GM12878 (cell line): ENCODE results near the gene ANAPC15. TPM values are rescaled to one million over a fixed set of nuclear protein-coding genes. Genes with fewer than 3 reads are reported as not detected.

Experiments
- ATF7 ChIP-seq: fragments of 450-650 bp; IDR thresholded peaks from 2 replicates; pipeline ENCODE4 v1.6.1; 2016; ENCODE audit warnings: low read depth, mild to moderate bottlenecking
- BHLHE40 ChIP-seq, 2 experiments: fragments of 450-650 bp in 1 of 2; IDR thresholded peaks; 2 replicates each; pipeline ENCODE4 v1.6.1; 2011 to 2017; ENCODE audit warnings: low read depth in 2 of 2, borderline replicate concordance in 1 of 2, improper control_type of control experiment in 1 of 2, low read length in 1 of 2, mild to moderate bottlenecking in 1 of 2
- HDAC6 ChIP-seq: fragments of 200-600 bp; sonication (generic); IDR thresholded peaks from one replicate; pipeline ENCODE4 v1.8.0; 2017; ENCODE audit warnings: antibody characterized with exemption; ENCODE audit not compliant: unreplicated experiment
- KDM1A ChIP-seq: fragments of 200-600 bp; sonication (generic); IDR thresholded peaks from 2 replicates; pipeline ENCODE4 v1.6.1; 2016; ENCODE audit warnings: borderline replicate concordance
- MTA3 ChIP-seq: IDR thresholded peaks from 2 replicates; pipeline ENCODE4 v1.6.1; 2012; ENCODE audit warnings: low read length, inconsistent platforms, borderline replicate concordance
- NFIC ChIP-seq: IDR thresholded peaks from 2 replicates; pipeline ENCODE4 v1.6.1; 2012; ENCODE audit warnings: low read depth, mild to moderate bottlenecking, inconsistent platforms, low read length, moderate library complexity
- NFYA ChIP-seq: IDR thresholded peaks from 2 replicates; pipeline ENCODE4 v1.6.1; 2011; ENCODE audit warnings: low read depth, mild to moderate bottlenecking, low read length, improper control_type of control experiment, borderline replicate concordance
- SMARCA5 ChIP-seq: fragments of 450-650 bp; IDR thresholded peaks from 2 replicates; pipeline ENCODE4 v1.6.1; 2017; ENCODE audit warnings: mild to moderate bottlenecking
- SP1 ChIP-seq: IDR thresholded peaks from one replicate; pipeline ENCODE4 v1.6.1; 2011; ENCODE audit warnings: low read depth, low read length
- SREBF1 ChIP-seq: IDR thresholded peaks from 2 replicates; pipeline ENCODE4 v1.6.1; 2012; ENCODE audit warnings: mild to moderate bottlenecking, low read length
- SUPT20H ChIP-seq: IDR thresholded peaks from 2 replicates; pipeline ENCODE4 v1.6.1; 2011; ENCODE audit warnings: low read depth, mild to moderate bottlenecking, low read length, moderate library complexity, borderline replicate concordance; ENCODE audit not compliant: control insufficient read depth
- WRNIP1 ChIP-seq: IDR thresholded peaks from 2 replicates; pipeline ENCODE4 v1.6.1; 2011; ENCODE audit warnings: low read depth, low read length, improper control_type of control experiment, borderline replicate concordance
- YBX1 ChIP-seq: fragments of 450-650 bp; IDR thresholded peaks from 2 replicates; pipeline ENCODE4 v1.6.1; 2016; ENCODE audit warnings: antibody characterized with exemption
- YY1 ChIP-seq: IDR thresholded peaks from 2 replicates; pipeline ENCODE4 v1.6.1; 2011; ENCODE audit warnings: low read depth, mild to moderate bottlenecking, low read length
- ZSCAN29 ChIP-seq: fragments of 450-650 bp; IDR thresholded peaks from 2 replicates; pipeline ENCODE4 v1.6.1; 2017; ENCODE audit warnings: mild to moderate bottlenecking, moderate library complexity
- polyA plus RNA-seq, 11 experiments: library from polyadenylated mRNA; depleted of rRNA in 4 of 11; unstranded in 6 of 11; stranded (reverse) in 5 of 11; fragments of >200 nt; fragmentation: Nextera tagmentation in 4 of 11; fragmentation: Illumina TruSeq in 1 of 11; extraction: Ambion mirVana in 4 of 11; extraction: Trizol in 1 of 11; gene quantifications; 1 replicate in 1 of 11; 2 replicates in 10 of 11; pipeline versions ENCODE4 v1.2.1 to v1.2.3, GENCODE V29; 2011 to 2016; ENCODE audit warnings: inconsistent platforms in 2 of 11, missing spikeins in 2 of 11, low read depth in 1 of 11
- total RNA-seq, 4 experiments: library from RNA; depleted of rRNA in 3 of 4; stranded (reverse); fragments of >200 nt in 3 of 4; fragmentation: Illumina TruSeq in 1 of 4; extraction: Trizol in 1 of 4; gene quantifications; 2 replicates each; pipeline versions ENCODE4 v1.2.1 to v1.2.3, GENCODE V29; 2013 to 2021
- TF ChIP-seq, protein P1 (sequence below): IDR thresholded peaks from 2 replicates; pipeline ENCODE4 v1.6.1; 2012; ENCODE audit warnings: improper control_type of control experiment, low read depth, low read length; ENCODE audit not compliant: insufficient replicate concordance
- TF ChIP-seq, protein P2 (sequence below): fragments of 450-650 bp; IDR thresholded peaks from 2 replicates; pipeline ENCODE4 v1.6.1; 2017; ENCODE audit warnings: mild to moderate bottlenecking, low read depth, inconsistent platforms; ENCODE audit not compliant: poor library complexity, severe bottlenecking
- TF ChIP-seq, protein P3 (sequence below): fragments of 450-650 bp; IDR thresholded peaks from 2 replicates; pipeline ENCODE4 v1.6.1; 2018; ENCODE audit warnings: borderline replicate concordance, mild to moderate bottlenecking; ENCODE audit not compliant: partially characterized antibody
- TF ChIP-seq, protein P4 (sequence below): fragments of 450-650 bp; IDR thresholded peaks from 2 replicates; pipeline ENCODE4 v1.6.1; 2014; ENCODE audit warnings: mild to moderate bottlenecking

The ANAPC15 gene
- total and polyA plus RNA-seq, 10 of the 15 experiments (the other 5 are each of a cell fraction or from before 2014, with no cell fraction given) = 83.4 to 372 (median 103) TPM

DNA sequence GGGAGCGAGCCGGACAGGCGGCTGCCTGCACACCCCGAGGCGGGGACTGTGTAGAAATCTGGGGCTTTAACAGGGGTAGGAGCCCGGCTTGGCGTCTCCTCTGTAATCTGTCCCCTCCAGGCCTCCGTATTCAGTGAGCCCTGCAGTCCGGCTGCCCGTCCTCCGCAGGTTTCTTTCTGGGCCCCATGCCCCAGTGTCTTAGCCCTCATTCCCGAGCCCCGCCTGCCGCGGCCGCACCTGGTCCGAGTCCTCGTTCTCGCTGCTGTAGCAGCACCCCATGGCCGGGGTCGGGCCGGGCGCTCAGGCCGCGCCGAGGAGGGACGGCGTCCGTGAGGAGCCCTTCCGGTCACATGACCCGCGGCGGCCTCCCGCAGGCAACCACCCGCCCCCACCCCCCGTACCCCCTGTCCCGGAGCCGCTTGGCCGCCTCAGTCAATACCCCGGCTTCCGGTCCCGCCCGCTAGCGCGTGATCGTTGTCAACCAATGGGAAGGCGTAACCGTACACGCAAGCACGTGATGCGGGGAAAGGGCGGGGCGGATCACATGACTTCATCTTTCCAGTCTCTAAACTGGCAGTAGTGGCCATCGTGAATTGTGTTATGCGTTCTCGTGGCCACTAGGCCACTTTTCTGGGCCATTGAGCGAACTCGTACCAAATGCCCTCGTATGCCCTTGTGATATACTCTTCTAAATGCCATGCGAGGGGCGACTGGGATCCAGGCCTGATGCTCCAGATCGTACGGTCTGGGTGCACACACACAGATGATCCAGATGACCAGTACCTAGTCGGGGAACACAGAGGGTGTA is 9.3 kb downstream of the ANAPC15 start, which contains the start of gene LAMTOR1 (continued):
- 0 out of 2 replicates have a peak, but pooled peaks have one; percentile 32 for TF ChIP-seq NFIC
- TF ChIP-seq WRNIP1 = no peak
- peak; percentile 80 for TF ChIP-seq SP1
- no peak for TF ChIP-seq SUPT20H
- TF ChIP-seq, protein P1, sequence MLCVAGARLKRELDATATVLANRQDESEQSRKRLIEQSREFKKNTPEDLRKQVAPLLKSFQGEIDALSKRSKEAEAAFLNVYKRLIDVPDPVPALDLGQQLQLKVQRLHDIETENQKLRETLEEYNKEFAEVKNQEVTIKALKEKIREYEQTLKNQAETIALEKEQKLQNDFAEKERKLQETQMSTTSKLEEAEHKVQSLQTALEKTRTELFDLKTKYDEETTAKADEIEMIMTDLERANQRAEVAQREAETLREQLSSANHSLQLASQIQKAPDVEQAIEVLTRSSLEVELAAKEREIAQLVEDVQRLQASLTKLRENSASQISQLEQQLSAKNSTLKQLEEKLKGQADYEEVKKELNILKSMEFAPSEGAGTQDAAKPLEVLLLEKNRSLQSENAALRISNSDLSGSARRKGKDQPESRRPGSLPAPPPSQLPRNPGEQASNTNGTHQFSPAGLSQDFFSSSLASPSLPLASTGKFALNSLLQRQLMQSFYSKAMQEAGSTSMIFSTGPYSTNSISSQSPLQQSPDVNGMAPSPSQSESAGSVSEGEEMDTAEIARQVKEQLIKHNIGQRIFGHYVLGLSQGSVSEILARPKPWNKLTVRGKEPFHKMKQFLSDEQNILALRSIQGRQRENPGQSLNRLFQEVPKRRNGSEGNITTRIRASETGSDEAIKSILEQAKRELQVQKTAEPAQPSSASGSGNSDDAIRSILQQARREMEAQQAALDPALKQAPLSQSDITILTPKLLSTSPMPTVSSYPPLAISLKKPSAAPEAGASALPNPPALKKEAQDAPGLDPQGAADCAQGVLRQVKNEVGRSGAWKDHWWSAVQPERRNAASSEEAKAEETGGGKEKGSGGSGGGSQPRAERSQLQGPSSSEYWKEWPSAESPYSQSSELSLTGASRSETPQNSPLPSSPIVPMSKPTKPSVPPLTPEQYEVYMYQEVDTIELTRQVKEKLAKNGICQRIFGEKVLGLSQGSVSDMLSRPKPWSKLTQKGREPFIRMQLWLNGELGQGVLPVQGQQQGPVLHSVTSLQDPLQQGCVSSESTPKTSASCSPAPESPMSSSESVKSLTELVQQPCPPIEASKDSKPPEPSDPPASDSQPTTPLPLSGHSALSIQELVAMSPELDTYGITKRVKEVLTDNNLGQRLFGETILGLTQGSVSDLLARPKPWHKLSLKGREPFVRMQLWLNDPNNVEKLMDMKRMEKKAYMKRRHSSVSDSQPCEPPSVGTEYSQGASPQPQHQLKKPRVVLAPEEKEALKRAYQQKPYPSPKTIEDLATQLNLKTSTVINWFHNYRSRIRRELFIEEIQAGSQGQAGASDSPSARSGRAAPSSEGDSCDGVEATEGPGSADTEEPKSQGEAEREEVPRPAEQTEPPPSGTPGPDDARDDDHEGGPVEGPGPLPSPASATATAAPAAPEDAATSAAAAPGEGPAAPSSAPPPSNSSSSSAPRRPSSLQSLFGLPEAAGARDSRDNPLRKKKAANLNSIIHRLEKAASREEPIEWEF = no peak
- TF ChIP-seq KDM1A = no peak
- peak; percentile 70; the same call in 1 of the 2 replicates for TF ChIP-seq YY1
- TF ChIP-seq SREBF1 = no peak
- TF ChIP-seq MTA3 = no peak
- TF ChIP-seq HDAC6 = no peak
- TF ChIP-seq BHLHE40 (IDR thresholded peaks at IDR 0.05; ENCODE audit: borderline replicate concordance in 1 of 2, low read depth in 2 of 2, low read length in 1 of 2) = peak; percentile 98
- TF ChIP-seq ATF7 = peak; percentile 65
- TF ChIP-seq, protein P2, sequence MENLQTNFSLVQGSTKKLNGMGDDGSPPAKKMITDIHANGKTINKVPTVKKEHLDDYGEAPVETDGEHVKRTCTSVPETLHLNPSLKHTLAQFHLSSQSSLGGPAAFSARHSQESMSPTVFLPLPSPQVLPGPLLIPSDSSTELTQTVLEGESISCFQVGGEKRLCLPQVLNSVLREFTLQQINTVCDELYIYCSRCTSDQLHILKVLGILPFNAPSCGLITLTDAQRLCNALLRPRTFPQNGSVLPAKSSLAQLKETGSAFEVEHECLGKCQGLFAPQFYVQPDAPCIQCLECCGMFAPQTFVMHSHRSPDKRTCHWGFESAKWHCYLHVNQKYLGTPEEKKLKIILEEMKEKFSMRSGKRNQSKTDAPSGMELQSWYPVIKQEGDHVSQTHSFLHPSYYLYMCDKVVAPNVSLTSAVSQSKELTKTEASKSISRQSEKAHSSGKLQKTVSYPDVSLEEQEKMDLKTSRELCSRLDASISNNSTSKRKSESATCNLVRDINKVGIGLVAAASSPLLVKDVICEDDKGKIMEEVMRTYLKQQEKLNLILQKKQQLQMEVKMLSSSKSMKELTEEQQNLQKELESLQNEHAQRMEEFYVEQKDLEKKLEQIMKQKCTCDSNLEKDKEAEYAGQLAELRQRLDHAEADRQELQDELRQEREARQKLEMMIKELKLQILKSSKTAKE = no peak
- TF ChIP-seq YBX1 = no peak
- TF ChIP-seq, protein P3, sequence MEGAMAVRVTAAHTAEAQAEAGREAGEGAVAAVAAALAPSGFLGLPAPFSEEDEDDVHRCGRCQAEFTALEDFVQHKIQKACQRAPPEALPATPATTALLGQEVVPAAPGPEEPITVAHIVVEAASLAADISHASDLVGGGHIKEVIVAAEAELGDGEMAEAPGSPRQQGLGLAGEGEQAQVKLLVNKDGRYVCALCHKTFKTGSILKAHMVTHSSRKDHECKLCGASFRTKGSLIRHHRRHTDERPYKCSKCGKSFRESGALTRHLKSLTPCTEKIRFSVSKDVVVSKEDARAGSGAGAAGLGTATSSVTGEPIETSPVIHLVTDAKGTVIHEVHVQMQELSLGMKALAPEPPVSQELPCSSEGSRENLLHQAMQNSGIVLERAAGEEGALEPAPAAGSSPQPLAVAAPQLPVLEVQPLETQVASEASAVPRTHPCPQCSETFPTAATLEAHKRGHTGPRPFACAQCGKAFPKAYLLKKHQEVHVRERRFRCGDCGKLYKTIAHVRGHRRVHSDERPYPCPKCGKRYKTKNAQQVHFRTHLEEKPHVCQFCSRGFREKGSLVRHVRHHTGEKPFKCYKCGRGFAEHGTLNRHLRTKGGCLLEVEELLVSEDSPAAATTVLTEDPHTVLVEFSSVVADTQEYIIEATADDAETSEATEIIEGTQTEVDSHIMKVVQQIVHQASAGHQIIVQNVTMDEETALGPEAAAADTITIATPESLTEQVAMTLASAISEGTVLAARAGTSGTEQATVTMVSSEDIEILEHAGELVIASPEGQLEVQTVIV = peak; percentile 21
- TF ChIP-seq SMARCA5 = peak; percentile 9; the same call in 1 of the 2 replicates
- no peak for TF ChIP-seq ZSCAN29
- no peak for TF ChIP-seq NFYA
- TF ChIP-seq, protein P4, sequence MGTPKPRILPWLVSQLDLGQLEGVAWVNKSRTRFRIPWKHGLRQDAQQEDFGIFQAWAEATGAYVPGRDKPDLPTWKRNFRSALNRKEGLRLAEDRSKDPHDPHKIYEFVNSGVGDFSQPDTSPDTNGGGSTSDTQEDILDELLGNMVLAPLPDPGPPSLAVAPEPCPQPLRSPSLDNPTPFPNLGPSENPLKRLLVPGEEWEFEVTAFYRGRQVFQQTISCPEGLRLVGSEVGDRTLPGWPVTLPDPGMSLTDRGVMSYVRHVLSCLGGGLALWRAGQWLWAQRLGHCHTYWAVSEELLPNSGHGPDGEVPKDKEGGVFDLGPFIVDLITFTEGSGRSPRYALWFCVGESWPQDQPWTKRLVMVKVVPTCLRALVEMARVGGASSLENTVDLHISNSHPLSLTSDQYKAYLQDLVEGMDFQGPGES = peak; percentile 58; the same call in 1 of the 2 replicates
